Stimulated activated naive CD8-positive, alpha-beta T cell treated with anti-CD3 and anti-CD28 coated beads, Interleukin-15, Interleukin-2, amounts not matched to agents 100 U/mL and 50 U/mL, for 24 hours (primary cell): Measurements from ENCODE around the gene ENTHD1.
"Not testable (repeated sequence)": the region's sequence is repeated elsewhere in the genome, so short reads cannot be mapped to it uniquely, and the experiment has no call there.

Experiments
- ATAC-seq: fragments of 150-1000 bp; cut with Tn5 transposase; one replicate; pipeline ENCODE4 v1.10.0; 2021
- DNase-seq: peaks from one replicate; pipeline ENCODE4 v3.0.0; 2021

The ENTHD1 gene

GRCh38 chr22:39851606-39852315 lies 41.8 kb downstream of the ENTHD1 start:
- no peak for DNase-seq
- no peak for ATAC-seq

- no peak for DNase-seq
- ATAC-seq = no peak
Observed at GRCh38 chr22:39847477-39847876, 46.1 kb downstream of the ENTHD1 start.

- not testable (repeated sequence) for DNase-seq, ATAC-seq
Observed at GRCh38 chr22:39846539-39846938, 47.0 kb downstream of the ENTHD1 start.

- DNase-seq (no peak), ATAC-seq (no peak)
Observed at GRCh38 chr22:39845529-39845928, 48.0 kb downstream of the ENTHD1 start.

GRCh38 chr22:39839917-39840510 lies 53.5 kb downstream of the ENTHD1 start:
- DNase-seq (peak; percentile 17), ATAC-seq (peak; percentile 99)

GRCh38 chr22:39839204-39839603 lies 54.4 kb downstream of the ENTHD1 start:
- ATAC-seq (no peak), DNase-seq (no peak)

GRCh38 chr22:39833610-39834009 lies 60.0 kb downstream of the ENTHD1 start:
- no peak for DNase-seq
- no peak for ATAC-seq

GRCh38 chr22:39833093-39833492 lies 60.5 kb downstream of the ENTHD1 start:
- ATAC-seq = no peak
- no peak for DNase-seq

GRCh38 chr22:39832627-39833074 lies 60.9 kb downstream of the ENTHD1 start:
- DNase-seq (no peak), ATAC-seq (no peak)

GRCh38 chr22:39825661-39826102 lies 67.9 kb downstream of the ENTHD1 start:
- ATAC-seq (peak; percentile 49), DNase-seq (no peak)

GRCh38 chr22:39821008-39821407 lies 72.6 kb downstream of the ENTHD1 start:
- no peak for DNase-seq
- ATAC-seq = no peak

GRCh38 chr22:39820256-39820655 lies 73.3 kb downstream of the ENTHD1 start:
- DNase-seq (no peak), ATAC-seq (no peak)

- ATAC-seq (no peak), DNase-seq (no peak)
Observed at GRCh38 chr22:39819429-39819828, 74.1 kb downstream of the ENTHD1 start.

GRCh38 chr22:39818094-39818493 lies 75.5 kb downstream of the ENTHD1 start:
- no peak for DNase-seq
- no peak for ATAC-seq

- no peak for ATAC-seq
Observed at GRCh38 chr22:39815932-39816331, 77.6 kb downstream of the ENTHD1 start.

GRCh38 chr22:39814899-39815298 lies 78.7 kb downstream of the ENTHD1 start:
- no peak for DNase-seq

More at GRCh38 chr22:39815932-39816331, 77.6 kb downstream of the ENTHD1 start:
- no peak for DNase-seq

GRCh38 chr22:39809772-39810557 lies 83.6 kb downstream of the ENTHD1 start:
- ATAC-seq (peak; percentile 55), DNase-seq (no peak)

More at GRCh38 chr22:39814899-39815298, 78.7 kb downstream of the ENTHD1 start:
- no peak for ATAC-seq

GRCh38 chr22:39808081-39808480 lies 85.5 kb downstream of the ENTHD1 start:
- ATAC-seq (no peak), DNase-seq (peak; percentile 62)

- DNase-seq = no peak
- no peak for ATAC-seq
Observed at GRCh38 chr22:39806109-39806508, 87.5 kb downstream of the ENTHD1 start.

GRCh38 chr22:39805117-39805516 lies 88.4 kb downstream of the ENTHD1 start:
- DNase-seq (no peak), ATAC-seq (no peak)

- DNase-seq = no peak
- ATAC-seq = no peak
Observed at GRCh38 chr22:39802682-39803081, 90.9 kb downstream of the ENTHD1 start.

GRCh38 chr22:39800790-39801520 lies 92.6 kb downstream of the ENTHD1 start:
- DNase-seq (no peak), ATAC-seq (no peak)
